Left colon (tissue), 2 donors: Measurements from ENCODE around the gene DACT2. TPM values are rescaled to one million over a fixed set of nuclear protein-coding genes. Genes with fewer than 3 reads are reported as not detected.
"Not testable (repeated sequence)": the region's sequence is repeated elsewhere in the genome, so short reads cannot be mapped to it uniquely, and the experiment has no call there.

Source experiments
- ATAC-seq: fragments of 200-7000 bp; cut with Tn5 transposase; one replicate; pipeline ENCODE4 v1.9.1; 2020; ENCODE audit warnings: mild to moderate bottlenecking, moderate library complexity
- DNase-seq, 2 donors: peaks; one replicate each; pipeline ENCODE4 v3.0.0-alpha.2; 2020
- intact Hi-C, 2 donors: fragments of 100-400 bp; cut with DNase I in 1 of 2; cut with micrococcal nuclease in 1 of 2; formaldehyde crosslinking; loops; one replicate each; pipeline versions ENCODE4 v1.11.2 to v1.14.0; 2022; cut with DNase I, micrococcal nuclease
- long read RNA-seq: library from polyadenylated mRNA; unstranded; transcript quantifications from one replicate; pipeline ENCODE4 v2.0.0, GENCODE V29; 2021
- total RNA-seq, 2 donors: library from RNA; stranded (reverse); fragmentation: NEBNext Ultra II Directional; extraction: Animal tissue kit (Norgen Biotek cat#: 25700); gene quantifications; one replicate each; pipeline ENCODE4 v1.2.1, GENCODE V29; 2021
- donor health status: DM: no; HTN: no; CAD: no.
- donor health status: DM: yes; HTN: yes; CAD: no.

The DACT2 gene, protein sequence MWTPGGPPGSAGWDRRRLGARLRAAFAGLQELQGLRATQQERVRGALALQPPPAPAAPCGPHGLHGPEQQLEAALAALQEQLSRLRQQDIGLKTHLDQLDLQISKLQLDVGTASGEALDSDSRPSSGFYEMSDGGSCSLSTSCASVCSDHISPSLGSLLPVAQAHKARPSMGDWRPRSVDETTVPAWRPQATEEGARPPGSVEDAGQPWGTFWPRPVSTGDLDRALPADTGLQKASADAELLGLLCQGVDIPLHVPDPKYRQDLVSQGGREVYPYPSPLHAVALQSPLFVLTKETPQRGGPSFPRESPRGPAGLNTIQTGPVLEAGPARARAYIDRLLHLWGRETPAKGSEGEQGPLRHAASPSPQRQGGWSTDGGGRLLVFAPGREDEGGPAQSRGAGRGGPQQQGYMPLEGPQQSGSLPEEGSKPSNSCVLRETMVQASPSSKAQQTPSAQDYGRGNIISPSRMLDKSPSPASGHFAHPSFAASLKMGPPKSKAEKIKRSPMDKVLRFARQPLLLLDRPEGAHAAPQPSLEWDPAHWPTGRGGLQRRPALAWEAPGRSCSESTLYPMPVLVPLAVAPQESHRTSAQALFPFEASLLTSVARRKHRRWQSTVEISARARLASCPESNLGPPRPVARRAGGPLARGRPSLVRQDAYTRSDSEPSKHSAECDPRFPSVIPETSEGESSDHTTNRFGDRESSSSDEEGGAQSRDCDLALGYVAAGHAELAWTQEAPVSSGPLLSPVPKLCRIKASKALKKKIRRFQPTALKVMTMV
- 1 to 10 TPM; 1.9 to 2.5 TPM for total RNA-seq
- long read RNA-seq, partial matches to known transcripts, result 0 of 2 reads
- long read RNA-seq, other reads (novel, unspliced or antisense), result 2 of 2 reads

DNA sequence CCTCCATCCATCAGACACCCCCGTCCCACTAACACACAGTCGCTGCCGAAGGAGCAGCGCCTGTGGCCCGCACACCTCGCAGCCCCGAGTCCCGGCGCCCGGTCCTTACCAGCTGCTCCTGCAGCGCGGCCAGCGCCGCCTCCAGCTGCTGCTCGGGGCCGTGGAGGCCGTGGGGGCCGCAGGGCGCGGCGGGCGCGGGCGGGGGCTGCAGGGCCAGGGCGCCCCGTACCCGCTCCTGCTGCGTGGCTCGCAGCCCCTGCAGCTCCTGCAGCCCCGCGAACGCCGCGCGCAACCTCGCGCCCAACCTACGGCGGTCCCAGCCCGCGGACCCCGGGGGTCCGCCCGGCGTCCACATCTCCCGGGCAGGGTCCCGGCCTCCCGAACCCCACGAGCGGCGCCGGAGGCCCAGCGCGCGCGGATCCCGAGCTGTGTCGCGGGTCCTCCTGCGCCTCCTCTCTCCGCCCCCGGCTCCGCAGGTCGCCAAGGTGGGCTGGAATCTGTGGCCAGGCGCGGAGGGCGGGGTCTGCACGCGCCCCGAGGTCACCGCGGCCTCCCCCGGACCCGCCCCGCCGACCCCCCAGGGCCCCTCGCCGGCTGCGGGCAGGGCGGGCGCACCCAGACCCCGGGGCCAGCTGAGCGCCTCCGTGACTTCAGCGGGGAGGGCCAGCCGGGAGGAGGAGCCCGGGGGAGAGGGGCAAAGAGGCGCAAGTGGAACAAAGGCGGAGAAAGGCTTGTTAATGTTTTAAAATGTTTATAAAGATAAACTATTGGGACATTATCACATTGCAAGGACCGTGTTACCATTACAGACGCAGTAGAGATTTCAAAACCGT is at the start of gene DACT2:
Gene DACT2, minus strand, starts transcription at position 499 of the 833 bp plus-strand sequence. Its CDS starts 144 bp downstream, at position 355.
- ATAC-seq (peak; percentile 73), DNase-seq (peak in 1 of 2 donors; percentile 39)
- intact Hi-C loops, result no loop called here

- intact Hi-C loops, result loop anchor here in 1 of 2 donors (5.0 kb wide), 1 partner anchor 518 kb away; no protein-coding TSS in a partner anchor
- no peak for ATAC-seq
- DNase-seq, result no peak
These were observed 49.4 kb upstream of the DACT2 start for GRCh38 chr6:168368936-168369335.

GRCh38 chr6:168368066-168368820 is 48.7 kb upstream of the DACT2 start:
- DNase-seq (no peak), ATAC-seq (no peak)
- intact Hi-C loops, result loop anchor here in 1 of 2 donors (5.0 kb wide), 1 partner anchor 519 kb away; no protein-coding TSS in a partner anchor

DNA sequence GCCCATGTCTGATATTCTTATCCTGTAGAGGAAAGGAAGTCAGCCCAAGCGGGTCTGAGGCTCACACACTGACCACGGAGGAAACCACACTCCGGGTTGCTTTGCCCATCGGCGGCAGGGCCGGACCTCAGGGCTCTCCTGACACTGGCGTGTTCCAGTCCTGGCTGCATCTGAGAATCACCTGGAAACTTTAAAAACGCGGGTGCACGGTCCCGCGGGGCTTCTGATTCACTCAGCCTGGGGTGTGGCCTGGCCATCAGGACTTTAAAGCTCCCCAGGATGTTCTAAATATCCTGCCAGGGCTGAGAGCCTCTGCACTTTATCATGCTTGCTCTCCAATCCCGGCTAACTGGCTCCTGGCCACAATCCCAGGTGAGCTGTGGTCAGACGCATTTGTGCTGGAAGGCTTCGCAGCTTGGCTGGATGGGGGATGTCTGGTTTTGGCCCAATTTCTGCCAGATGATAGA is 47.7 kb upstream of the DACT2 start:
- DNase-seq, result no peak
- intact Hi-C loops, result loop anchor here in 1 of 2 donors (5.0 kb wide), 1 partner anchor 520 kb away; no protein-coding TSS in a partner anchor
- ATAC-seq, result no peak

DNA sequence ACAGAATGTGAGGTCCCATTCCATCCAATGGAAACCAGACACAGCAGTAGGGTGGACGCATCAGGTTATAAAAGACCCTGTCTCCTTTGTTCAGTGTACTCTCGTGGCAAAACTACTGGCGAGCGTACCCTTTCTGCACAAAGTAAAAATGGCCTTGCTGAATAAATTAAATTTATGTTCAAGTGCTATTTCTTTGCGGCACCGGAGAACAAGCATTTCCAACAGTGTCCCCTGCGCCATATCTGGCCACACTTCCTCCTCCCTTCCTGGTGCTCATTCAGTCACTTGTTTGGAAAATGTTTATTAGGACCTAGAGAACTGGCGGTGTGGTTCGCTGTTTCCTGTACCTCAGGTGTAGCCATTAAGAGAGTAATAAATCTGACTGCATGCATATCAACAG is 46.9 kb upstream of the DACT2 start:
- intact Hi-C loops, result loop anchor here in 1 of 2 donors (5.0 kb wide), 1 partner anchor 521 kb away; no protein-coding TSS in a partner anchor
- DNase-seq (no peak), ATAC-seq (no peak)

DNA sequence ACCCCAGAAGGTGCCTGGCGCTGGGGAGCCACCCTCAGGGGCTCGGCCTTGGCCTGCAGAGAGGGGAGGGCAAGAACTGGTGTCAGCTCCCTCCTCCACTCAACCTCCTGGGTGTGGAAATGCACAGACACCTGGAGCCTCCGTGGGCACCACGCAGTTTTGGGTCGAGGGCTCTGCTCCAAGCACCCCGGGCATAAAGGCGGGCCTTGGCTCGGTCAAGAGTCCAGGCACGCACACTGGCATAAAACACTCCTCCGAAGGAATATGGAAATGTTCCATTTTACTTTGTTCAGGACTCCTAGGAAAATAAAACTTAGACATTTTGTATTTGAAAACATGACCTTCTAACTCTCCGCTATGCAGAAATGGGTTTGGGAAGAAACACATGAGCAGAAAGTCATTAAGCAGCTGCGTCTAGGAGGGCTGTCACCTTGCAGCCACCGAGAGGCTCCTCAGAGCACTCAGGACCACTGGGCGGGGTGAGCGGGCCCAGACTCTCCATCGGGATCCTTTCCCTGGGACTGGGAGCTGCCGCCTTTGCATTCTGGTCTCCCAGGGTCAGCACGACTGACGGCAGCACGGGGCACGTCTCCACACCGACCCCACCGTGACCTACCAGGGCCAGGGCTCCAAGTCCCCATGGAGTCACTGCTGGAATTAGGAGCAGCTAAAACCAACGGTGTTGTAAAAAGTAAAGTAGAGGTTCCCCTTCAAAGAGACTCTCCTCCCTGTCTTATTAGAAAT is 46.0 kb upstream of the DACT2 start:
- DNase-seq, result no peak
- intact Hi-C loops, result loop anchor here in 1 of 2 donors (5.0 kb wide), 1 partner anchor 522 kb away; no protein-coding TSS in a partner anchor
- no peak for ATAC-seq

DNA sequence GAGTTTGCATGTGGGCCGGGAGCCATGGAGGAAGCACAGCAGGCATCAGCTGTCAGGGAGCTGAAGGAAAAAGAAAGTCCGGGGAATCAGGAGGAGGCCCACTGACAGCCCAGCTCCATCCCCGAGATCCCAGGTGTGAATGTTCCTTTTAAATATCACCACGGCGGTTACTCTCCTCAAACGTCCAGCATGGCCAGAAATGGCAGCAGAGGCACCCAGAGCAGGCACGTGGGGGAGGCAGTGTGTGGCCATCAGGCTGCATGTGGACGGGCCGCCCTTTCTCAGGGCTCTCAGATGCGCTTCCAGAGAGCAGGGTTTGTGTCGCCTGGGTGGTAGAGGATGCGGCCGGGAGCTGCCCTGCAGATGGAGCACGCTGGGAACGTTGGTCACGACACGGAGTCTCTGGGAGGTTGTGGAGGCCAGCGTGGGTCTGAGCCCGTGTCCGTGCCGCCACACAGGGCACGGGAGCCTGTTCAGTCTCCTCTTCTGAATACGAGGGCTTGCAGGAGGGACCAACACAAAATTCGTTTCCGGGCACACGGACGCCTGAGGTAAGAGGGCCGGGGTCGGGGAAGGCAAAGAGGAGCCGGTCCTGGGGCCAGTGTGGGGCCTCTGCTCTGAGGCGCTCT is 45.3 kb upstream of the DACT2 start:
- DNase-seq, result peak in 1 of 2 donors; percentile 16
- intact Hi-C loops, result loop anchor here in 1 of 2 donors (5.0 kb wide), 1 partner anchor 522 kb away; no protein-coding TSS in a partner anchor
- no peak for ATAC-seq

DNA sequence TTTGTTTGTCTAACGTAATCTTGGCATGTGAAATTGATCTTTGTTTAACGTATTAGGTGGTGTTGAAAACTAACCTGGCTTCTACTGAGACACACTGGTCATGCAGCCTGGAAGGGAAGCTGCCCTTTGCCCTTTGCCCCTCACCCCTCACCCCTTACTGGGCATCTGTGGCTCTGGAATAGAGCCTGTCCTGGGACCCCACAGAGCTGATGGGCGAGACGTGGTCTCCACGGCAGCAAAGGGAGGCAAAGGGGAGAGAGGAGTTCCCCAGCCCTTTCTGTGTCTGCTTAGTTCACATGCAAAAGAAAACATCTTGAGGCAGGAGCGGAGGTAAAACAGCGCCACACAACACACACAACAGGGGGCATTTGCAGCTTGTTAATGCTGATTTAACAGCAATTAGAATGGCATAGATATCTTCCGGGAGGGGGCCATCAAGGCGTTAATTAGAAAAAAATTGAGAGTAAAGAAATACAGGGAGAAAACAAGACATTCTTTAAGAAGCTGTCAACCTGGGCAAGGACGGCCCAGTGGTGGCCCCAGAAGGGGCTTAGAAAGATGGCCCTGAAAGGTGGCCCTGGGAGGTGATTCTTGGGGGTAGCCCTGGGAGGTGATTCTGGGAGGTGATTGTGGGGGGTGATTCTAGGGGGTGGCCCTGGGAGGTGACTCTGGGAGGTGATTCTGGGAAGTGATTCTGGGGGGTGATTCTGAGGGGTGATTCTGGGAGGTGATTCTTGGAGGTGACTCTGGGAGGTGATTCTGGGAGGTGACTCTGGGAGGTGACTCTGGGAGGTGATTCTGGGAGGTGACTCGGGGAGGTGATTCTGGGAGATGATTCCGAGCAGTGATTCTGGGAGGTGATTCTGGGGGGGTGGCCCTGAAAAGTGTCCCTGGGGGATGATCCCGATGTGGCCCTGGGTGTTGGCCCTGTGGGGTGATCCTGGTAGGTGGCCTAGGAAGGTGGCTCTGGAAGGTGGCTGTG is 44.5 kb upstream of the DACT2 start:
- intact Hi-C loops, result no loop called here
- no peak for ATAC-seq

GRCh38 chr6:168363302-168363701 is 43.7 kb upstream of the DACT2 start:
- intact Hi-C loops, result no loop called here
- DNase-seq (peak in 1 of 2 donors; percentile 0), ATAC-seq (no peak)

More for the DNA sequence above, 44.5 kb upstream of the DACT2 start:
- DNase-seq, result peak in 1 of 2 donors; percentile 10

GRCh38 chr6:168362276-168362990 is 42.9 kb upstream of the DACT2 start:
- ATAC-seq (no peak), DNase-seq (peak in 1 of 2 donors; percentile 12)
- intact Hi-C loops, result no loop called here

DNA sequence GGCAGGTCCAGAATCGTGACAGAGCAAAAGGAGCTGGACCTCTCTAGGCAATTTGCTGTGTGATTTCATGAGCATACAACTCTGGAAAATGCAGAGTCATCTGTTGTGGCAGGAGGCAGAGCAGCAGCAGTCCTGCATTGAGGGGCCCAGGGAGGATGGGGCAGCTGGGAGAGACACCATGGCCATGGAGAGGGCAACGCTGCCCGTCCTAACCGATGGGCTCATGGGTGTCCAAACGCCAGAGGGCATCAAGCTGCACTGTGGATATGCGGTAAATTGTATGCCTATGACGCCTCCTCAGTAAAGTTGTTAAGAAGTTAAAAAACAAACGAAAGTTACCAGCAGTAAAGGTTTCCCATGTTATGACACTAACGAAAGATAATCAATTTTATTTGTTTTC is 42.2 kb upstream of the DACT2 start:
- DNase-seq, result peak in 1 of 2 donors; percentile 12

DNA sequence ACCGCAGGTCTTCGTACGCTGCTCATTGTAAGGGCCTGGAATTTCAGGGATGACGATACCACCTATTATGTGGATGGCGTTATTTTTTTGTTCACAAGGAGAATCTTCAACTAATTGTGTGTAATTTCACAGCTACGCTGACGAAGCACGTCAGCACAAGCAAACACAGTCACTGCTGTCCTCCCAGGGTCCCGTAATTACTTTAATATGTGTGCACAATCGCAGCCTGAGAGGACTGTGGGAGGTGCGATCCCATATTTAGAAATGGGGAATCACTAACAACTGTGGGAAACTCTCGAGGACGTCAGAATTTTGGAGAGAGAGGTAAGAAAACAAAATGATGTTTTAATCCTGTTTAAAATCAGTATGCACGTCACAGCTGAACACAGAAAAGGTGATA is 40.2 kb upstream of the DACT2 start:
- DNase-seq (no peak), ATAC-seq (no peak)
- intact Hi-C loops, result loop anchor here in 1 of 2 donors (5.0 kb wide), 1 partner anchor 207 kb away; no protein-coding TSS in a partner anchor

More for the DNA sequence above, 42.2 kb upstream of the DACT2 start:
- no peak for ATAC-seq
- intact Hi-C loops, result no loop called here

GRCh38 chr6:168358842-168359420 is 39.4 kb upstream of the DACT2 start:
- no peak for DNase-seq
- no peak for ATAC-seq
- intact Hi-C loops, result loop anchor here in 1 of 2 donors (5.0 kb wide), 1 partner anchor 207 kb away; no protein-coding TSS in a partner anchor

DNA sequence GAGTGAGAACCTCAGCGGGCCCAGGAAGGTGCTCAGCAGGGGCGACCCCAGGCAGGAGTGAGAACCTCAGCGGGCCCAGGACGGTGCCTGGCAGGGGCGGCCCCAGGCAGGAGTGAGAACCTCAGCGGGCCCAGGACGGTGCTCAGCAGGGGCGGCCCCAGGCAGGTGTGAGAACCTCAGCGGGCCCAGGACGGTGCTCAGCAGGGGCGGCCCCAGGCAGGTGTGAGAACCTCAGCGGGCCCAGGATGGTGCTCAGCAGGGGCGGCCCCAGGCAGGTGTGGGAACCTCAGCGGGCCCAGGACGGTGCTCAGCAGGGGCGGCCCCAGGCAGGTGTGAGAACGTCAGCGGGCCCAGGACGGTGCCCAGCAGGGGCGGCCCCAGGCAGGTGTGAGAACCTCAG is 37.3 kb upstream of the DACT2 start:
- intact Hi-C loops, result loop anchor here in 1 of 2 donors (5.0 kb wide), 1 partner anchor 205 kb away; no protein-coding TSS in a partner anchor

More for the DNA sequence above, 37.3 kb upstream of the DACT2 start:
- ATAC-seq, DNase-seq: not testable (repeated sequence)
